HepG2 (cell line): Measurements from ENCODE around the gene AKR7A3. TPM values are rescaled to one million over a fixed set of nuclear protein-coding genes. Genes with fewer than 3 reads are reported as not detected.

ENCODE experiments used
- ATAC-seq: fragments of 200-7000 bp; cut with Tn5 transposase; 3 replicates; pipeline ENCODE4 v1.9.1; 2020; ENCODE audit warnings: mild to moderate bottlenecking, moderate library complexity
- BruUV-seq: library from RNA; stranded (reverse); fragments of 400-500 nt; replicated peaks from 2 replicates; lab custom pipeline; 2021; lab: Mats Ljungman, UMichigan
- CTCF ChIA-PET: fragments of 300-600 bp; formaldehyde crosslinking; extraction: SDS; loops from one replicate; lab custom pipeline; 2021; ENCODE audit warnings: low total read pairs, inconsistent platforms, low intra/inter-chr PET ratio; lab: Yijun Ruan, JAX
- POLR2A ChIA-PET: fragments of 350-600 bp; sonication (Branson Sonifier 250); formaldehyde crosslinking; loops from one replicate; lab custom pipeline; 2020; ENCODE audit warnings: antibody characterized with exemption, inconsistent platforms; lab: Yijun Ruan, JAX
- DNase-seq: peaks from one replicate; pipeline ENCODE4 v3.0.0-alpha.2; 2015; ENCODE audit warnings: low spot score
- FAIRE-seq: peaks from 3 replicates; lab custom pipeline; 2011; peaks lifted over from hg19 to GRCh38; lab: Jason Lieb, UNC
- H2AFZ ChIP-seq: one replicate; pipeline ENCODE4 v1.6.1; 2011; ENCODE audit warnings: low read length, inconsistent platforms
- H3K27ac ChIP-seq: fragments of 300-600 bp; 3 replicates; pipeline ENCODE4 v1.8.0; 2011; ENCODE audit warnings: mixed run types, mild to moderate bottlenecking, mixed read lengths, low read length, inconsistent platforms; ENCODE audit not compliant: insufficient read depth; ENCODE audit errors: extremely low read length
- H3K27me3 ChIP-seq, 2 experiments: fragments of 200-600 bp in 1 of 2; 2 replicates in 1 of 2; 3 replicates in 1 of 2; pipeline versions ENCODE4 v1.6.0 to v1.8.0; 2011; ENCODE audit warnings: low read length in 2 of 2, mild to moderate bottlenecking in 2 of 2, moderate library complexity in 2 of 2, inconsistent platforms in 1 of 2; ENCODE audit not compliant: insufficient read depth in 2 of 2, control insufficient read depth in 1 of 2
- H3K36me3 ChIP-seq, 2 experiments: fragments of 200-600 bp in 1 of 2; replicated peaks in 1 of 2; 2 replicates in 1 of 2; 3 replicates in 1 of 2; pipeline versions ENCODE4 v1.5.1 to v1.8.0; 2011; ENCODE audit warnings: low read length in 2 of 2, inconsistent platforms in 1 of 2; ENCODE audit not compliant: insufficient read depth in 2 of 2, control insufficient read depth in 1 of 2
- H3K4me1 ChIP-seq: 2 replicates; pipeline ENCODE4 v1.5.1; 2012; ENCODE audit warnings: low read length, inconsistent platforms; ENCODE audit not compliant: insufficient read depth
- H3K4me2 ChIP-seq: 2 replicates; pipeline ENCODE4 v1.6.0; 2011; ENCODE audit warnings: low read depth, low read length, inconsistent platforms
- H3K4me3 ChIP-seq, 3 experiments: fragments of 200-600 bp in 1 of 3; sonication (generic), shearing (Covaris generic) in 1 of 3; replicated peaks in 1 of 3; 2 replicates each; pipeline ENCODE4 v1.5.1; 2011 to 2016; ENCODE audit warnings: low read length in 3 of 3, inconsistent platforms in 2 of 3, low read depth in 2 of 3, mild to moderate bottlenecking in 2 of 3, control low read depth in 1 of 3, mixed read lengths in 1 of 3; ENCODE audit not compliant: insufficient read depth in 1 of 3
- H3K79me2 ChIP-seq: one replicate; pipeline ENCODE4 v1.6.1; 2011; ENCODE audit warnings: low read length, inconsistent platforms; ENCODE audit not compliant: insufficient read depth
- H3K9ac ChIP-seq: 2 replicates; pipeline ENCODE4 v1.6.0; 2011; ENCODE audit warnings: mild to moderate bottlenecking, low read depth, low read length, inconsistent platforms; ENCODE audit not compliant: insufficient read depth
- H3K9me3 ChIP-seq: 2 replicates; pipeline ENCODE4 v1.5.1; 2012; ENCODE audit warnings: mild to moderate bottlenecking, low read length
- H4K20me1 ChIP-seq: 2 replicates; pipeline ENCODE4 v1.6.0; 2011; ENCODE audit warnings: inconsistent platforms, mild to moderate bottlenecking, low read length, moderate library complexity; ENCODE audit not compliant: insufficient read depth
- BHLHE40 ChIP-seq: IDR thresholded peaks from 2 replicates; pipeline ENCODE4 v1.6.1; 2011; ENCODE audit warnings: low read length, improper control_type of control experiment
- ELF3 ChIP-seq: IDR thresholded peaks from 2 replicates; pipeline ENCODE4 v1.6.1; 2016; ENCODE audit warnings: missing genetic modification reagents, missing compliant biosample characterization
- ELK4 ChIP-seq: sonication (generic); formaldehyde crosslinking; IDR thresholded peaks from 2 replicates; pipeline ENCODE4 v1.9.0; 2021; ENCODE audit warnings: missing genetic modification reagents, borderline replicate concordance
- KMT2B ChIP-seq: IDR thresholded peaks from 2 replicates; pipeline ENCODE4 v1.6.1; 2016; ENCODE audit warnings: missing genetic modification reagents, missing compliant biosample characterization
- POLR2A ChIP-seq, 2 experiments: IDR thresholded peaks; 2 replicates each; pipeline ENCODE4 v1.6.1; 2011; ENCODE audit warnings: low read depth in 2 of 2, low read length in 2 of 2, mild to moderate bottlenecking in 1 of 2, moderate library complexity in 1 of 2; ENCODE audit not compliant: insufficient read depth in 1 of 2
- POLR2AphosphoS5 ChIP-seq: IDR thresholded peaks from 2 replicates; pipeline ENCODE4 v1.6.1; 2012; ENCODE audit warnings: low read depth, low read length
- RBM22 ChIP-seq: fragments of 200-400 bp; formaldehyde crosslinking; optimal IDR thresholded peaks from 2 replicates; pipeline ENCODE3; 2017; ENCODE audit warnings: mild to moderate bottlenecking, low read length, moderate library complexity
- REL ChIP-seq: sonication (generic); formaldehyde crosslinking; conservative IDR thresholded peaks from 2 replicates; pipeline ENCODE4 v1.8.0; 2022; ENCODE audit warnings: mild to moderate bottlenecking, missing genetic modification reagents, moderate library complexity
- SSRP1 ChIP-seq: IDR thresholded peaks from 2 replicates; pipeline ENCODE4 v1.6.1; 2016; ENCODE audit warnings: control low read depth
- TFDP2 ChIP-seq: sonication (generic); formaldehyde crosslinking; IDR thresholded peaks from 2 replicates; pipeline ENCODE4 v1.4.0; 2020; ENCODE audit warnings: missing genetic modification reagents
- ZHX2 ChIP-seq, 2 experiments: sonication (generic) in 1 of 2; formaldehyde crosslinking in 1 of 2; IDR thresholded peaks; 2 replicates each; pipeline versions ENCODE4 v1.6.1 to v1.9.0; 2014 to 2022; ENCODE audit warnings: antibody characterized with exemption in 1 of 2, borderline replicate concordance in 1 of 2, inconsistent platforms in 1 of 2, low read depth in 1 of 2, missing genetic modification reagents in 1 of 2
- ZNF10 ChIP-seq: sonication (generic); formaldehyde crosslinking; IDR thresholded peaks from 2 replicates; pipeline ENCODE4 v1.4.0; 2020; ENCODE audit warnings: mild to moderate bottlenecking, low read depth, missing genetic modification reagents, borderline replicate concordance
- ZNF138 ChIP-seq: sonication (generic); formaldehyde crosslinking; IDR thresholded peaks from 2 replicates; pipeline ENCODE4 v1.5.0; 2020; ENCODE audit warnings: mild to moderate bottlenecking, low read depth, missing genetic modification reagents
- ZNF468 ChIP-seq: sonication (generic); formaldehyde crosslinking; IDR thresholded peaks from 2 replicates; pipeline ENCODE4 v1.8.0; 2022; ENCODE audit warnings: mild to moderate bottlenecking, moderate library complexity, missing genetic modification reagents
- ZNF747 ChIP-seq: sonication (generic); formaldehyde crosslinking; IDR thresholded peaks from 2 replicates; pipeline ENCODE4 v1.8.1; 2023; ENCODE audit warnings: missing genetic modification reagents, mild to moderate bottlenecking, borderline replicate concordance
- WGBS: methylation state at CpG from one replicate; pipeline ENCODE4 v1.1.6; 2017; ENCODE audit warnings: low lambda C conversion rate; 5-methylcytosine and 5-hydroxymethylcytosine counted together
- in situ Hi-C: cut with HindIII; loops from 2 replicates; pipeline ENCODE4 v1.10.0; 2017; ENCODE audit warnings: low pct_unique_long_range_greater_than_20kb; ENCODE audit not compliant: extremely low pct_ligation_motif_present
- intact Hi-C: fragments of 100-400 bp; cut with micrococcal nuclease; formaldehyde crosslinking; loops from one replicate; pipeline ENCODE4 v1.10.0; 2022; ENCODE audit not compliant: unreplicated experiment
- polyA plus RNA-seq, 8 experiments: library from polyadenylated mRNA; depleted of rRNA in 3 of 8; stranded (reverse) in 7 of 8; unstranded in 1 of 8; fragments of >200 nt; fragmentation: Illumina TruSeq in 4 of 8; extraction: Trizol in 4 of 8; gene quantifications; 2 replicates each; pipeline versions ENCODE4 v1.2.1 to v1.2.3, GENCODE V29; 2011 to 2016; ENCODE audit warnings: low read depth in 4 of 8, missing spikeins in 1 of 8, mixed read lengths in 1 of 8; ENCODE audit not compliant: insufficient read depth in 1 of 8
- total RNA-seq, 5 experiments: library from RNA; depleted of rRNA; stranded (reverse); fragments of >200 nt; fragmentation: Illumina TruSeq; extraction: Trizol; gene quantifications; 2 replicates each; pipeline ENCODE4 v1.2.3, GENCODE V29; 2016; ENCODE audit warnings: low read depth in 1 of 5

AKR7A3 gene
- total and polyA plus RNA-seq, 2 of the 13 experiments (the other 11 are each of a cell fraction or from before 2014, with no cell fraction given) = 0.58 to 1.00 TPM

GRCh38 chr1:19262744-19263143, 25.8 kb downstream of the AKR7A3 start (continued):
- TF ChIP-seq TFDP2 (no peak), ZHX2 (IDR thresholded peaks at IDR 0.05; ENCODE audit: low read depth) (no peak), ZHX2 (CRISPR knock-in tag; IDR thresholded peaks at IDR 0.05; ENCODE audit: borderline replicate concordance) (no peak)
- TF ChIP-seq, all 625 proteins: peak for 0

GRCh38 chr1:19262047-19262446, 26.5 kb downstream of the AKR7A3 start:
- Histone ChIP-seq H3K27me3 (no peaks in the 10 kb centered on the region; a peak in 1 of 5 replicates), H3K4me1 (peaks cover 11% of the 10 kb centered on the region; the same call in 1 of the 2 replicates), H3K9ac (no peak overlapping the region), H3K36me3 (peaks cover 17 to 34% of the 10 kb centered on the region in 2 experiments), H3K9me3 (no peaks in the 10 kb centered on the region), H4K20me1 (no peaks in the 10 kb centered on the region), H2AFZ (no peak overlapping the region), H3K4me3 (no peak overlapping the region), H3K4me2 (no peak overlapping the region), H3K79me2 (no peaks in the 10 kb centered on the region), H3K27ac (no peak overlapping the region)
- FAIRE-seq = no peak
- ATAC-seq = peak; percentile 22
- POLR2A ChIA-PET = interaction anchor here (1.1 to 3.7 kb wide), 2 partner anchors 10 to 49 kb away, joined by 3 to 14 read pairs; partner anchors contain the start of genes EMC1 and MRTO4
- intact Hi-C loops = no loop called here
- 94% methylated on average over 3 of the region's 5 CpGs for WGBS
- in situ Hi-C loops = no loop called here
- no TSS peak for BruUV-seq
- CTCF ChIA-PET = no interaction called here
- DNase-seq = no peak
- TF ChIP-seq REL (CRISPR knock-in tag) = no peak
- no peak for TF ChIP-seq ELK4 (CRISPR knock-in tag)
- TF ChIP-seq POLR2A (IDR thresholded peaks at IDR 0.05; ENCODE audit: insufficient read depth in 1 of 2, low read depth in 2 of 2, low read length in 2 of 2) = peak in 1 of 2 experiments; percentile 40; a peak in 1 of 4 replicates
- no peak for TF ChIP-seq BHLHE40
- TF ChIP-seq ELF3 (CRISPR knock-in tag) = no peak
- TF ChIP-seq SSRP1 (CRISPR knock-in tag) = no peak; the same call in 1 of the 2 replicates
- TF ChIP-seq POLR2AphosphoS5 = 0 out of 2 replicates have a peak, but pooled peaks have one; percentile 23
- no peak for TF ChIP-seq ZNF747 (CRISPR knock-in tag)
- peak; percentile 78 for TF ChIP-seq RBM22
- TF ChIP-seq ZNF10 = no peak
- TF ChIP-seq KMT2B = no peak
- TF ChIP-seq ZNF138 = no peak
- no peak for TF ChIP-seq ZNF468
